Kidney (tissue), 14 donors: ENCODE data around the gene PODN. TPM values are rescaled to one million over a fixed set of nuclear protein-coding genes. Genes with fewer than 3 reads are reported as not detected.

ENCODE experiments used
- DNase-seq, 5 donors: peaks; one replicate each; pipeline ENCODE4 v3.0.0-alpha.2; 2013 to 2020
- FAIRE-seq: peaks from 2 replicates; lab custom pipeline; 2012; peaks lifted over from hg19 to GRCh38; lab: Jason Lieb, UNC
- H3K27ac ChIP-seq, 2 donors: one replicate each; pipeline ENCODE4 v1.7.0; 2013; ENCODE audit warnings: low read depth in 2 of 2, low read length in 2 of 2, inconsistent platforms in 1 of 2
- H3K27me3 ChIP-seq: one replicate; pipeline ENCODE4 v1.7.1; 2013; ENCODE audit warnings: low read length, inconsistent platforms; ENCODE audit not compliant: control insufficient read depth, insufficient read depth
- H3K36me3 ChIP-seq, 3 donors: one replicate each; pipeline versions ENCODE4 v1.7.0 to v1.7.1; 2013; ENCODE audit warnings: low read length in 3 of 3, control low read depth in 1 of 3, inconsistent platforms in 1 of 3; ENCODE audit not compliant: insufficient read depth in 3 of 3, control insufficient read depth in 2 of 3
- H3K4me1 ChIP-seq, 3 donors: one replicate each; pipeline versions ENCODE4 v1.7.0 to v1.7.1; 2013; ENCODE audit warnings: low read length in 3 of 3, inconsistent platforms in 1 of 3, low read depth in 1 of 3; ENCODE audit not compliant: control insufficient read depth in 2 of 3, insufficient read depth in 2 of 3
- H3K4me3 ChIP-seq, 3 donors: one replicate each; pipeline versions ENCODE4 v1.7.0 to v1.8.1; 2013; ENCODE audit warnings: low read length in 3 of 3, control low read depth in 1 of 3, inconsistent platforms in 1 of 3
- H3K9ac ChIP-seq, 3 donors: one replicate each; pipeline versions ENCODE4 v1.7.0 to v1.7.1; 2013; ENCODE audit warnings: low read length in 3 of 3, control low read depth in 1 of 3, inconsistent platforms in 1 of 3
- H3K9me3 ChIP-seq, 3 donors: one replicate each; pipeline versions ENCODE4 v1.7.0 to v1.7.1; 2013; ENCODE audit warnings: low read length in 3 of 3, control low read depth in 1 of 3, inconsistent platforms in 1 of 3; ENCODE audit not compliant: control insufficient read depth in 2 of 3, insufficient read depth in 1 of 3
- intact Hi-C: fragments of 100-400 bp; cut with DNase I; formaldehyde crosslinking; loops from one replicate; pipeline ENCODE4 v1.11.1; 2022
- polyA plus RNA-seq: library from polyadenylated mRNA; stranded (reverse); fragments of 350-450 nt; fragmentation: Illumina TruSeq; extraction: RNeasy Lipid Tissue Mini Kit (QIAGEN cat#74804); gene quantifications from one replicate; pipeline ENCODE4 v1.2.3, GENCODE V29; 2014; ENCODE audit warnings: low read depth, low replicate concordance; ENCODE audit not compliant: insufficient read depth
- total RNA-seq: library from RNA; stranded (reverse); fragmentation: NEBNext Ultra II Directional; extraction: Animal tissue kit (Norgen Biotek cat#: 25700); gene quantifications from one replicate; pipeline ENCODE4 v1.2.1, GENCODE V29; 2021
- TF ChIP-seq, protein P1 (sequence below): IDR thresholded peaks from 3 replicates; pipeline ENCODE4 v1.5.1; 2012; ENCODE audit warnings: mild to moderate bottlenecking, moderate library complexity, borderline replicate concordance; ENCODE audit not compliant: insufficient read depth; ENCODE audit errors: extremely low read depth
- donor health status: control.
- donor health status: control.
- donor health status: control.
- donor health status: control.
- donor health status: control.
- donor health status: DM: yes; HTN: yes; CAD: no.
- donor health status: Normal renal cell carcinoma (clear cell type).

PODN gene
- total and polyA plus RNA-seq, 2 donors from 2014 or later: 1.4 to 8.1 TPM

DNA sequence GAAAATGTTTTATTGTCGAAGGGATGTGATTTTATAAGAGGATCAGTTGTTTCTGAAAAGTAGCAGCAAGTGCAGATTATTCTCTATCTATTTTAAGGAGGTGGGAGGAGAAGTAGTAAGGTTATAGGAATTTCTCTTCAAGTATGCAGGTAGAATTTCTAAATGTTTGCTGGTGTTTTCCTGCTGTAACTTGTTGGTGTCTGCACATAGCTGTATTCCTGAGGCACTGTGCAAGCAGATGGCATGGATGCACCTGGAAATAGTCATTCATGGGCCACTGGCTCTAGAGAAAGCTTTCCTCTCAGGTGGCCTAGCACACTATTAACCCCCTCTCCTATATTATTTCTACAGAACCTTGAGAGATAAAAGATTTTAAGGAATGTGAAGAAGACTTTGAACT lies 30.3 kb upstream of the PODN start:
- Histone ChIP-seq H3K27ac (no peak overlapping the region), H3K9ac (no peak overlapping the region), H3K4me3 (no peak overlapping the region), H3K9me3 (no peaks in the 10 kb centered on the region), H3K4me1 (no peaks in the 10 kb centered on the region), H3K36me3 (peaks cover 0 to 7% (median 0%) of the 10 kb centered on the region in 3 donors), H3K27me3 (no peaks in the 10 kb centered on the region)
- TF ChIP-seq, protein P1, sequence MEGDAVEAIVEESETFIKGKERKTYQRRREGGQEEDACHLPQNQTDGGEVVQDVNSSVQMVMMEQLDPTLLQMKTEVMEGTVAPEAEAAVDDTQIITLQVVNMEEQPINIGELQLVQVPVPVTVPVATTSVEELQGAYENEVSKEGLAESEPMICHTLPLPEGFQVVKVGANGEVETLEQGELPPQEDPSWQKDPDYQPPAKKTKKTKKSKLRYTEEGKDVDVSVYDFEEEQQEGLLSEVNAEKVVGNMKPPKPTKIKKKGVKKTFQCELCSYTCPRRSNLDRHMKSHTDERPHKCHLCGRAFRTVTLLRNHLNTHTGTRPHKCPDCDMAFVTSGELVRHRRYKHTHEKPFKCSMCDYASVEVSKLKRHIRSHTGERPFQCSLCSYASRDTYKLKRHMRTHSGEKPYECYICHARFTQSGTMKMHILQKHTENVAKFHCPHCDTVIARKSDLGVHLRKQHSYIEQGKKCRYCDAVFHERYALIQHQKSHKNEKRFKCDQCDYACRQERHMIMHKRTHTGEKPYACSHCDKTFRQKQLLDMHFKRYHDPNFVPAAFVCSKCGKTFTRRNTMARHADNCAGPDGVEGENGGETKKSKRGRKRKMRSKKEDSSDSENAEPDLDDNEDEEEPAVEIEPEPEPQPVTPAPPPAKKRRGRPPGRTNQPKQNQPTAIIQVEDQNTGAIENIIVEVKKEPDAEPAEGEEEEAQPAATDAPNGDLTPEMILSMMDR: no peak
- no peak for DNase-seq
- no peak for FAIRE-seq
- intact Hi-C loops: no loop called here

DNA sequence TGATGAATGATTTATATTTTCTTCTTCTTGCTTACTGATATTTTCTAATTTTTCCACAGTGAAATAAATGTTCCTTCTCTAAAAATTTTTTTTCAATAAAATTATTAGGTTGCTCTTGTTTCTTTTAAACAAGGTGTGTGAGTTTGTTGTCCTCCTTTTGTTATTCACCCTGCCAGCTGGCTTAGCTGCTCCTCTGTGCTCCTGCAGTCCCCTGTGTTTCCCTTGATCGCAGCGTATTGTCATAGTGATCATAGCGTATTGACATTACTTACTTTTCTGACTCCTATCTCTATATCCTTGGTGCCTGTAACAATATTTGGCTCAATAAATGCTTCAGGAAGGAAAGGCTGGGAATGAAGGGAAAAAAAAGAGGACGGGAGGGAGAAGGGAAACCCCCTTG lies 24.9 kb upstream of the PODN start:
- no peak for FAIRE-seq
- intact Hi-C loops: no loop called here
- no peak overlapping the region for H3K27ac ChIP-seq
- no peak overlapping the region for H3K4me3 ChIP-seq
- H3K9ac ChIP-seq: no peak overlapping the region
- DNase-seq: no peak
- TF ChIP-seq, protein P1: no peak
- H3K36me3 ChIP-seq: peaks cover 2 to 17% (median 14%) of the 10 kb centered on the region in 3 donors
- H3K4me1 ChIP-seq: no peaks in the 10 kb centered on the region
- no peaks in the 10 kb centered on the region for H3K9me3 ChIP-seq
- no peaks in the 10 kb centered on the region for H3K27me3 ChIP-seq

DNA sequence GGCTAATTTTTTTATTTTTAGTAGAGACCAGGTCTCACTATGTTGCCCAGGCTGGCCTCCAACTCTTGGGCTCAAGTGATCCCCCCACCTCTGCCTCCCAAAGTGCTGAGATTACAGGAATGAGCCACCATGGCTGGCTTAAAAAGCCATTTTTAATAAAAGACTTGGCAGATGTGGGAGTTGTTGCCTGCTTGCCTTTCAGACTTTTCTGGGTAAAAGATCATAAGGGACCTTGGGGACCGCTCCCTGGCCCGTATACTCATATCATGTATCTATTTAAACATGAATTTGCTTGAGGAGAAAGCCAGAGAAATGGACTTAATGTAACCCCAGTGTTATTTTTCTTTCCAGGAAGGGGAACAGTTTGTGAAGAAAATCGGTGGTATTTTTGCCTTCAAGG lies 23.4 kb upstream of the PODN start:
- no peak for DNase-seq
- Histone ChIP-seq H3K36me3 (peaks cover 2 to 17% (median 14%) of the 10 kb centered on the region in 3 donors), H3K27me3 (no peaks in the 10 kb centered on the region), H3K4me1 (no peaks in the 10 kb centered on the region), H3K9ac (no peak overlapping the region), H3K27ac (no peak overlapping the region), H3K4me3 (no peak overlapping the region), H3K9me3 (no peaks in the 10 kb centered on the region)
- no peak for FAIRE-seq
- TF ChIP-seq, protein P1: no peak
- intact Hi-C loops: no loop called here

DNA sequence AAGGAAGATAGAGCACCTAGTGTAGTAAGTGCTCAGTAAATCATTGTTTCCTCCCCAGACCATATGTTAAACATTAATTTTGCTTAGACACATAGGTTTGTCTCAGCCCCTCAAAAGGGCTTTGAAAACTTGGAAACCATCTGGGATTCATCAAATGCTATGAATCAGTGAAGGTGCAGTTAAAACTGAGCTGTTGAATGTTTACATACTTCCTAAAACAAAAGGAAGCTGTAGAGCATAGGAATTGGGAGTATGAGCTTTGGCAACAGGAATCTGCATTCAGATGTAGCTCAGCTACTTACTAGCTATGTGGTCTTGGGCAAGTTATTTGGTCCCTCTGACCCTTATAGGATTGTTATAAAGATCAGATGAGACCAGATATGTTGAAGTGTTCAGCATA lies 18.7 kb upstream of the PODN start:
- intact Hi-C loops: no loop called here
- Histone ChIP-seq H3K4me3 (no peak overlapping the region), H3K4me1 (no peaks in the 10 kb centered on the region), H3K27ac (no peak overlapping the region), H3K9ac (no peak overlapping the region), H3K9me3 (no peaks in the 10 kb centered on the region), H3K36me3 (peaks cover 2 to 23% (median 20%) of the 10 kb centered on the region in 3 donors), H3K27me3 (no peaks in the 10 kb centered on the region)
- TF ChIP-seq, protein P1: no peak
- no peak for FAIRE-seq
- DNase-seq: peak in 1 of 5 donors; percentile 53
